Bronchial smooth muscle cell (primary cell): ENCODE results near the gene MSANTD1. TPM values are rescaled to one million over a fixed set of nuclear protein-coding genes. Genes with fewer than 3 reads are reported as not detected.

ENCODE experiments used
- total RNA-seq: library from RNA; depleted of rRNA; stranded (reverse); fragments of >200 nt; gene quantifications from 2 replicates; pipeline ENCODE4 v1.2.1, GENCODE V29; 2014

Gene MSANTD1
- 0.32 and 0.60 TPM in 2 replicates for total RNA-seq

GRCh38 chr4:3248811-3249661 is at the start of gene MSANTD1:
TSS of gene MSANTD1 (plus strand) at chr4:3249159. CDS start at chr4:3249223, 64 bp downstream.

GRCh38 chr4:3292571-3293400 is 43.8 kb downstream of the MSANTD1 start, which contains the start of gene RGS12:
TSS of gene RGS12 (plus strand) at chr4:3293021. CDS start at chr4:3316171, 23,150 bp downstream.

Other genes starting within 250 kb of the MSANTD1 start
- not detected in 2 replicates for gene HTT-AS, start 174.6 kb upstream of the MSANTD1 start, total RNA-seq
- gene HTT, start 174.5 kb upstream of the MSANTD1 start, total RNA-seq: 29.8 and 29.9 TPM in 2 replicates
- gene RGS12, start 43.9 kb downstream of the MSANTD1 start, total RNA-seq: 19.5 and 25.2 TPM in 2 replicates
- gene HGFAC, start 192.8 kb downstream of the MSANTD1 start, total RNA-seq: under 0.01 and 0.26 TPM in 2 replicates
- under 0.01 and 0.09 TPM in 2 replicates for gene DOK7, start 214.1 kb downstream of the MSANTD1 start, total RNA-seq